OCI-M2 (cell line): ENCODE results near the gene FAM83C.
"Not testable (repeated sequence)": the region's sequence is repeated elsewhere in the genome, so short reads cannot be mapped to it uniquely, and the experiment has no call there.

ENCODE experiments used
- DNase-seq: peaks from one replicate; lab custom pipeline; 2025; ENCODE audit not compliant: unreplicated experiment; lab: John Stamatoyannopoulos, UW

The FAM83C gene

GRCh38 chr20:35318502-35319157 is 26.4 kb upstream of the FAM83C start:
- DNase-seq: no peak

DNA sequence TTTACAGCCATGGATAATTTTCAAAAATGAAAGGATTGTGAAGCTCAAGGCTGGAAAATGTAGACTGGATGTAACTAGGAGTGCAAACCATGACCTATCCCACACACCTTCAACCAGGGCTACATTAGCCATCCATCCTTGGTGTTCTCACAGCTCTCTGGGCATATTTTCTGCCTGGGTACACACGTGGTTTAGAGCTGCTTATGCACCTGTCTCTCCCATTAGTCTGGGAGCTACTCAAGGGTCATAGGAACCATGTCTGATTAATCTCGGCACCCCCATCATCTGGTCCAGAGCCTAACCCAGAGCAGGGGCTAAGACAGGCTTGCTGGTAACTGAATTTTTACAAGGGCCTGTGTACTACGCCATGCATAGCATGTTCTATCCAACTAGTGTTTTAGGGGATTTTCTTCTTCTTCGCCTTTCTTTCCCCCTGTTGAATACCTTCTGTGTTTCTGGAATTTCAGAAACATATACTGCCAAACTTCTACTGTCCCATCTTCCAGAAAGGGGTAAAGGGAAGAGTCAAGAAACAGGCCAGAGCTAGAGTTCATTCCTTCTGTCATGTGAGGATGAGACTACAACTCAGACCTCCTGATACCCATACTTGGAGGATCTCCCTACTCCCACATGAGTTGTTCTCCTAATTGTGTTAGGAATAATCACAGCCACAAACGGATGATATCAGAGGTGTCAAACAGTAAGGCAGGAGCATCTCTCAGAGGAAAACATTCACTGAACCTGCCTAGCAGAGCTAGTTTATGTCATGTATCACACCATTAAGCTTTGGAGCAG is 25.4 kb upstream of the FAM83C start:
- no peak for DNase-seq

GRCh38 chr20:35316086-35316485 is 23.9 kb upstream of the FAM83C start:
- no peak for DNase-seq

DNA sequence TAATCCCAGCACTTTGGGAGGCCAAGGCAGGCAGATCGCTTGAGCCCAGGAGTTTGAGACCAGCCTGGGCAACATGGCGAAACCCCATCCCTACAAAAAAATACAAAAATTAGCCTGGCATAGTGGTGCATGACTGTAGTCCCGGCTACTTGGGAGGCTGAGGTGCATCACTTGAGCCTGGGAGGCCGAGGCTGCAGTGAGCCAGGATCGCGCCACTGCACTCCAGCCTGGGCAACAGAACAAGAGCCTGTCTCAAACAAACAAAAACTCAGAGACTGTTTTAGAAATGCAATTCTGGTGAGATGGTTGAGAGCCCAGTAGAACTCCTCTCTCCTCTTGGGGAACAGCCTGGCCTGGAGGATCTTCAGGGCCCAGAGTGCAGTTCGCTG is 23.4 kb upstream of the FAM83C start:
- not testable (repeated sequence) for DNase-seq

GRCh38 chr20:35314816-35315631 is 22.8 kb upstream of the FAM83C start:
- DNase-seq: no peak

DNA sequence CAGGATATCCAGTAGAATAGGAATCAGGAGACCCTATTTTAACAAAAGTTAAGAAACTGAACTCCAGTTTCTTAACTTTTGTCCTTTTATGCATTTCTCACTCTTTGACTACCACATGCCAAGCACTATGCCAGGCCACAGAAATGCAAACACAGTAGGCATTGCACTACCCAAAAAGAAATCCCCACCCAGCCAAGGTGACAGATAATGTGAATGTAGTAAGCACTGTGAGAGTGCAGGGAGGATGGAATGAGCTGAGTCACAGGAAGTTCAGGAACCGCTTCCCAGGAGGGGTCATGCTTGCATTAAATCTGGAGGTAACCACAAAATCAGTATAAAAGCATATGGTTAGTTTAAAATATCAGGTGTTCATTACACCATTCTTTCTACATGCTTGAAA is 20.1 kb upstream of the FAM83C start:
- no peak for DNase-seq

DNA sequence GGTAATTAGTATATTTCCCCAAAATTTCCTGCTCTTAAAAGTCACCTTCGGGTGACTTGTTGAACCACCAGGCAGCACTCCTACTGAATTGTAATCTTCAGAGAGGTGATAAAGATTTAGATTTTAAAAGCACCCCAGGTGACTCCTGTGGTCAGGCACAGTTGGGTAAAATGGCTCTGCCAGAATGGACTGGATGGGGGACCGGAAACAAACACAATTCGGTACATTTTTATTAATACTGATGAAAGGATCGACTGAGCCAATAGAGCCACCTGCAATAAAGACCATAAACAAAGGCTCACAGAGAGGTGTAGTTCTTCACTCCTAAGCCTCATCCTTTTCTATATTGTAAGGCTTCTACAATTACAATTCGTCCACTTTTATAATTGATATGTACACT is 19.6 kb upstream of the FAM83C start:
- DNase-seq: no peak

DNA sequence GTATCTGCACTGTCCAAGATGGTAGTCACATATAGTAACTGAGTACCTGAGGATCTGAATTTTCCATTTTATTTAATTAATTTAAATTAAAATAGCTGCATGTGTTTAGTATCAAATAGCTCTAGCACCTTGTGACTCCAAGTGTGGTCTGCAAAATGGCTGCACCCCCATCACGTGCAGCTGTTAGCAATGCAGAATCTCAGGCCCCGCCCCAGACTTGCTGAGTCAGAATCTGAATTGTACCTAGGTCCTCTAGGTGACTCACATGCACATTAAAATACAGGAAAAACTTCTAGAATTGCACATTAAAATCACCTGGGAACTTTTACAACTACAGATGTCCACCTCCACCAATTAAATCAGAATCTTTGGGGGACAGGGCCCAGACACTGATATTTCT is 19.2 kb upstream of the FAM83C start:
- no peak for DNase-seq

- DNase-seq: no peak
Observed at GRCh38 chr20:35307666-35308653, 15.7 kb upstream of the FAM83C start.

GRCh38 chr20:35306931-35307517 is 14.8 kb upstream of the FAM83C start:
- no peak for DNase-seq

- no peak for DNase-seq
Observed at GRCh38 chr20:35305682-35306556, 13.7 kb upstream of the FAM83C start.

DNA sequence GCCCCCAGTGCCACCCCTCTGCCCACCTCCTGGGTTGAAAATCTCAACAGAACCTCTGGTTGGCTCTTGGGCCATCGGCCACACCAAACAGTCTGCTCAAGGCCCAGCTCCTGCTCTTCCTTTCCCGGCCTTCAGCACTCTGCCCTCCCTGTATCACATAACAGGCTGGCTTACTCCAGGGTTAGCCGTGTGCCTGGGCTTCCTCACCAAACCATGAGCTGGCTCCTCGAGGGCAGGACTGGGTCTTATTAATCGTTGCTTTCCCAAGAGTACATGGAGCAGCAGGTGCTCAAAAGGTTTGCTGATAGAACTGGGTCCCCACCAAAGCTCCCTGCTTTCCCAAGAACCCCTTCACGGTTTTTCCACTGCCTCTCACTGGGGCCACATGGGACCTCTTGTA is 12.7 kb upstream of the FAM83C start:
- DNase-seq: no peak

DNA sequence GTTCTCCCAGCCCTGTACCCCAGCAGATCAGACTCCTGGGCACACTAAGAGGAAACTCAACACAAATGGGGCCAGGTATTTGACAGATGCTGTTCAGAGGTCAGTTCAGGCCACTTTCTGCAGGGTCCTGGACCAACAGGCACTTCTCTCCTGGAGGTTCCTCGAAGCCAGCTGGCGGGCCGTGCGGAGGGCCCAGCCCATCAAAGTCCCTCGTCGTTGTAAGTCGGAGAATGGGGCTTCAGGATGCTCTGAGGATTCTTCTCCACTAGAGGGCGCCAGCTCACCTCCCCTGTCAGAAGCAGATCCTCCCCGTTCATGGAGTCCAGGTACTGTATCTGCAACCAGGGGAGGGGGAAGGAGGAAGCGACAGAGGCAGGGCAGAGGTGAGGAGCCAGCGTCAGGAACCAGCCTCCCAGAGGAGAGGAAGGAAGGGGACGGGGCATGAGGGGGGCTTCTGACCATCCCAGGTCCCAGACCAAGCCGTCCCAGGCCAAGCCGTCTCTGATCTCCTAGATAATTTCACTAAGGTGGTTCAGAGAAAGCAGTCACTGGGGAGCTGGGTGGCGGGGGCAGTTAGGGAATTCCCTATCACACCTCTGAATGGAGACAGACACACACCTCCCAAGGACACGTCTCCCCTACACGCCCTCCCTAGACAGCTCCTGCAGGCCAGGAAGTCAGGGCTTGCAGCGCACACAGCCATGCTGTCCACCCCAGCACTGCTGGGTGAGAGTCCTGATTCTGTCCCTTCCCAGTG is 11.7 kb upstream of the FAM83C start:
- peak; percentile 61 for DNase-seq

GRCh38 chr20:35303382-35303734 is 11.1 kb upstream of the FAM83C start:
- no peak for DNase-seq

DNA sequence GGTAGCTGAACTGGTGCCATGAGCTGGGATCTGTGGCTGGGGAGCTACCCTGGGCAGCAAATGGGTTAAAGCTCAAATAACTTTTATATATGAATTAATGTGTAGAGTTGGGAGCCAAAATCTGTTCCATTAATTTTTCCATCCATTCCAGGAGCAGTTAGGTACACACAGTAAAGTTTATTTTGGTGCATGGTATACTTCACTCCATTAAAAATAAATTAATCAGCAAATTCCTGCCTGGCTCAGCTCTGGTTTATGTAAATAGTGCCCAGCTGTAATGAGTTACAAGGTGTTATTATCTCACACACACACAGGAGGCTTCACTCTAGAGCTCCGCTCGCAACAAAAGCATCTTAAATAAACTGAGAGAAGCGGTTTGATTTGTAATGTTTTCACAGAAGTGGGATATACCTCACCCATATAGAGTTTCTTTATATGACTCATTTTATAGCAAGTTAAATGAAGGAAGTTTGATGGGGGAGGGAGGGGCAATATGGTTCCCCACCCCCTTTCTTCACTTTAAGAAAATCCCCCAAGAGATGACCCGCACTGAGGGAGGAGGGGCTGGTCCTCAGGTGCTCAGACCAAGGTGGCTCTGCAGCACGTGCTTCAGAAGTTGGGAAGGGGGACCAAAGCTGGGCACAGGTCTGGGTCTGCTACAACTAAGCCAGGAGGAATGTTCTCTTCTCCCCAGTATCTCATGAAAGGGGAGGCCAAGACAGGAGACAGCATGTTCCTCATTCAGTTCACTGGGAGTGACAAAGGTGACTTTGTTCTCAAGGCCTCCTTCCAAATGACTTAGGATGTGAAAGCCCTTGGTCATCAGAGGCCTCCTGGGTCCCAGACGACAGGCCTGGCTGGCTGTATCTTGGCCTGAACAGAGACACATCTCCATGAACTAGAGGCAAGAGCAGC is 10.5 kb upstream of the FAM83C start:
- no peak for DNase-seq

- DNase-seq: no peak
Observed at GRCh38 chr20:35301426-35301825, 9.2 kb upstream of the FAM83C start.

GRCh38 chr20:35300469-35301262 is 8.4 kb upstream of the FAM83C start:
- DNase-seq: no peak
